ENCODE data around the gene DLX3.

DNA sequence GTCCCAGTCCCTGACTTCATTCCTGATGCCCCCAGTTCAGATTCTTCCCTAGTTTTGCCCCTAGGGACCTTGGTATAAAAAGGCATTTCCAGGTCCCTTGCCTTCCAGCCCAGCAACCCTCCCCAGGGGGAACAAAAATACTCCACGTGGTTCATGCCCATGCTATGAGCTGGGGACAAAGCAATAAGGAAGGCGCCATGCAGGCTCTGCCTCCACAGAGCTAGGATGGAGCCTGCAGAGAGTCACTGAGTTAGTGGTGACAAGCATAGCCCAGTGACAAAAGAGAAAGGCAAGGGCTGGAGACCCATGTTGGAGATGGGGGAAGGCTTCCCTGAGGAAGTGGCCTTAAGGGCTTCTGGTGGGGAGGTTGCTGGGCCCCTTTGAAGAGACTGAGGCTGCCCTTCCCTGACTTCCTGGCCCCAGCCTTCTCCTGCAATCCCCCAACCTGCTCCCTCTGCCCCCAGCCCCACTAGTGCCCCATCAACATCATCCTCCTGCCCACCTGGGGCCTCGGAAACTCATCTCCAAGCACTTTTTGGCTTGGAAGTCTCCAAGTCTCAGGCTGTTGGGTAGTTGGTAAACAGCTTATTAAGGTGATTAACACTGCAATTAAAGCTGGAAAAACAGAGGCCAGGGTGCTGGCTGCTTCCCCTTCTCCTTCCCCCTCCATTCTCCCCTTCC, 9.6 kb downstream of the DLX3 start:
- no peak for TF ChIP-seq CTCF (IDR thresholded peaks at IDR 0.05)
- TF ChIP-seq ZNF423 (CRISPR knock-in tag; IDR thresholded peaks at IDR 0.05), result no peak
- TF ChIP-seq CDX4 (CRISPR knock-in tag; IDR thresholded peaks at IDR 0.05; ENCODE audit: borderline replicate concordance), result no peak
- TF ChIP-seq NFYB (CRISPR knock-in tag; conservative IDR thresholded peaks at IDR 0.05; ENCODE audit: low read depth), result no peak
- TF ChIP-seq SP1 (CRISPR knock-in tag; conservative IDR thresholded peaks at IDR 0.05), result no peak
- TF ChIP-seq, protein P1, sequence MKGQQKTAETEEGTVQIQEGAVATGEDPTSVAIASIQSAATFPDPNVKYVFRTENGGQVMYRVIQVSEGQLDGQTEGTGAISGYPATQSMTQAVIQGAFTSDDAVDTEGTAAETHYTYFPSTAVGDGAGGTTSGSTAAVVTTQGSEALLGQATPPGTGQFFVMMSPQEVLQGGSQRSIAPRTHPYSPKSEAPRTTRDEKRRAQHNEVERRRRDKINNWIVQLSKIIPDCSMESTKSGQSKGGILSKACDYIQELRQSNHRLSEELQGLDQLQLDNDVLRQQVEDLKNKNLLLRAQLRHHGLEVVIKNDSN (CRISPR knock-in tag; IDR thresholded peaks at IDR 0.05), result no peak
- no peak for TF ChIP-seq IRF2 (CRISPR knock-in tag; IDR thresholded peaks at IDR 0.05; ENCODE audit: borderline replicate concordance, low read depth)
- TF ChIP-seq JUN (CRISPR knock-in tag; IDR thresholded peaks at IDR 0.05), result no peak
- TF ChIP-seq, protein P2, sequence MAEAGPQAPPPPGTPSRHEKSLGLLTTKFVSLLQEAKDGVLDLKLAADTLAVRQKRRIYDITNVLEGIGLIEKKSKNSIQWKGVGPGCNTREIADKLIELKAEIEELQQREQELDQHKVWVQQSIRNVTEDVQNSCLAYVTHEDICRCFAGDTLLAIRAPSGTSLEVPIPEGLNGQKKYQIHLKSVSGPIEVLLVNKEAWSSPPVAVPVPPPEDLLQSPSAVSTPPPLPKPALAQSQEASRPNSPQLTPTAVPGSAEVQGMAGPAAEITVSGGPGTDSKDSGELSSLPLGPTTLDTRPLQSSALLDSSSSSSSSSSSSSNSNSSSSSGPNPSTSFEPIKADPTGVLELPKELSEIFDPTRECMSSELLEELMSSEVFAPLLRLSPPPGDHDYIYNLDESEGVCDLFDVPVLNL (CRISPR knock-in tag; IDR thresholded peaks at IDR 0.05; ENCODE audit: borderline replicate concordance, low read depth), result no peak
- no peak for TF ChIP-seq ESRRA (CRISPR knock-in tag; IDR thresholded peaks at IDR 0.05; ENCODE audit: borderline replicate concordance)
- TF ChIP-seq MLX (CRISPR knock-in tag; IDR thresholded peaks at IDR 0.05), result no peak

All from WTC11 (cell line).